Spleen (tissue), 11 donors: ENCODE results near the gene ST6GALNAC4. TPM values are rescaled to one million over a fixed set of nuclear protein-coding genes. Genes with fewer than 3 reads are reported as not detected.

Experiments used
- DNase-seq: peaks from one replicate; pipeline ENCODE4 v3.0.0-alpha.2; 2020
- H3K27ac ChIP-seq, 8 donors: fragments of 200-600 bp; sonication (generic) in 7 of 8; 1 replicate in 4 of 8; 2 replicates in 4 of 8; pipeline versions ENCODE4 v1.5.0 to v1.8.0; 2016 to 2021; ENCODE audit warnings: inconsistent platforms in 4 of 8, mild to moderate bottlenecking in 4 of 8, moderate library complexity in 1 of 8
- H3K27me3 ChIP-seq, 7 donors: fragments of 200-600 bp; sonication (generic) in 6 of 7; replicated peaks in 1 of 7; 1 replicate in 4 of 7; 2 replicates in 3 of 7; pipeline versions ENCODE4 v1.5.0 to v1.8.0; 2016 to 2021; ENCODE audit warnings: inconsistent platforms in 3 of 7, mild to moderate bottlenecking in 1 of 7
- H3K36me3 ChIP-seq, 6 donors: fragments of 200-600 bp; sonication (generic) in 5 of 6; 1 replicate in 4 of 6; 2 replicates in 2 of 6; pipeline versions ENCODE4 v1.5.0 to v1.8.0; 2016 to 2021; ENCODE audit warnings: inconsistent platforms in 2 of 6
- H3K4me1 ChIP-seq, 6 donors: fragments of 200-600 bp; sonication (generic) in 5 of 6; 1 replicate in 3 of 6; 2 replicates in 3 of 6; pipeline versions ENCODE4 v1.5.0 to v1.8.0; 2016 to 2021; ENCODE audit warnings: inconsistent platforms in 3 of 6
- H3K4me3 ChIP-seq, 8 donors: fragments of 200-600 bp; sonication (generic) in 7 of 8; 1 replicate in 4 of 8; 2 replicates in 4 of 8; pipeline versions ENCODE4 v1.5.0 to v1.8.0; 2016 to 2021; ENCODE audit warnings: inconsistent platforms in 4 of 8, mild to moderate bottlenecking in 4 of 8, moderate library complexity in 2 of 8
- H3K9me3 ChIP-seq, 8 donors: fragments of 200-600 bp; sonication (generic) in 7 of 8; 1 replicate in 4 of 8; 2 replicates in 4 of 8; pipeline versions ENCODE4 v1.5.0 to v1.8.0; 2016 to 2021; ENCODE audit warnings: inconsistent platforms in 4 of 8
- POLR2A ChIP-seq, 3 donors: fragments of 450-650 bp; IDR thresholded peaks; one replicate each; pipeline ENCODE4 v1.5.1; 2017; ENCODE audit warnings: antibody characterized with exemption in 3 of 3, mild to moderate bottlenecking in 1 of 3
- POLR2AphosphoS5 ChIP-seq, 3 donors: sonication (generic); formaldehyde crosslinking; IDR thresholded peaks; one replicate each; pipeline ENCODE4 v1.5.1; 2017; ENCODE audit warnings: antibody characterized with exemption in 3 of 3
- WGBS, 5 donors: extraction: QIAGEN DNeasy Blood & Tissue Kit in 3 of 5; methylation state at CpG; one replicate each; pipeline versions ENCODE4 v1.1.5 to v1.1.7; 2013 to 2018; 5-methylcytosine and 5-hydroxymethylcytosine counted together
- intact Hi-C: fragments of 100-400 bp; cut with DNase I; formaldehyde crosslinking; loops from one replicate; pipeline ENCODE4 v1.15.0; 2023; ENCODE audit warnings: low total_unique reads
- polyA plus RNA-seq, 3 donors: library from polyadenylated mRNA; stranded (reverse); fragments of 200-250 nt; gene quantifications; one replicate each; pipeline ENCODE4 v1.2.1, GENCODE V29; 2013
- total RNA-seq, 7 donors: library from RNA; depleted of rRNA in 3 of 7; stranded (reverse); fragments of >200 nt in 3 of 7; fragmentation: NEBNext Ultra II Directional in 4 of 7; extraction: Animal tissue kit (Norgen Biotek cat#: 25700) in 4 of 7; gene quantifications; one replicate each; pipeline versions ENCODE4 v1.1.0 to v1.2.1, GENCODE V29; 2016 to 2021
- TF ChIP-seq, protein P1 (sequence below), 11 experiments: fragments of 200-600 bp in 7 of 11; fragments of 450-650 bp in 4 of 11; sonication (generic) in 4 of 11; IDR thresholded peaks in 8 of 11; conservative IDR thresholded peaks in 3 of 11; 1 replicate in 7 of 11; 2 replicates in 4 of 11; pipeline versions ENCODE4 v1.4.0 to v1.8.0; 2016 to 2021; ENCODE audit warnings: antibody characterized with exemption in 11 of 11, inconsistent platforms in 4 of 11, mild to moderate bottlenecking in 1 of 11
- donor health status: healthy with polysubstance abuse.
- donor health status: DM: no; HTN: no; CAD: no; lungs with moderate emphysema.
- donor health status: DM: no; HTN: no; CAD: no.
- donor health status: Bipolar disorder and iron deficiency.
- donor health status: healthy.
- donor health status: DM: no; HTN: no; CAD: no.
- donor health status: DM: yes; HTN: yes; CAD: no.

The ST6GALNAC4 gene
- total and polyA plus RNA-seq, 10 donors = 16.0 to 92.8 (median 59.3) TPM

DNA sequence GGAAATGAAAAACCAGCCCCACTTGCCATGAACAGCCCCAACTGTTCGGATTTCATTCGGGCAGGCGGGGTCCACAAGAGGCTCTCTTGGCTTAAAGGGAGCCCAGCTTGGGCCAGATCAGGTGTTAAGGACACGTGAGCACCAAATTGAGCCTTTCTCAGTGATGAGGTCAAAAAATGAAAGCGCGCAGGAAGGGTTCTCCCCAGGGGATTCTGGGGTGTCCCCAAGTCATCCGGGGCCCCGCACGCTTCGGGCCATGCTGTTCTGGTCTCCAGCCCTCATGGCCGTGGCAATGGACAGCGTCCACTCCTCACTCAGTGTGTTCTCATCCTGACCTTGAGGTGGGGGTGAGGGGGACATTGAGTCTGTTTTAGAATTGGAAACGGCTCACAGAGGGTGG lies 50.3 kb downstream of the ST6GALNAC4 start:
- no peak overlapping the region for H3K4me3 ChIP-seq
- H3K27me3 ChIP-seq = no peaks in the 10 kb centered on the region
- H3K9me3 ChIP-seq = no peaks in the 10 kb centered on the region
- H3K4me1 ChIP-seq = peaks cover 47 to 100% (median 81%) of the 10 kb centered on the region in 6 donors
- peaks cover 0 to 27% (median 6%) of the 10 kb centered on the region in 6 donors for H3K36me3 ChIP-seq
- TF ChIP-seq, protein P1, sequence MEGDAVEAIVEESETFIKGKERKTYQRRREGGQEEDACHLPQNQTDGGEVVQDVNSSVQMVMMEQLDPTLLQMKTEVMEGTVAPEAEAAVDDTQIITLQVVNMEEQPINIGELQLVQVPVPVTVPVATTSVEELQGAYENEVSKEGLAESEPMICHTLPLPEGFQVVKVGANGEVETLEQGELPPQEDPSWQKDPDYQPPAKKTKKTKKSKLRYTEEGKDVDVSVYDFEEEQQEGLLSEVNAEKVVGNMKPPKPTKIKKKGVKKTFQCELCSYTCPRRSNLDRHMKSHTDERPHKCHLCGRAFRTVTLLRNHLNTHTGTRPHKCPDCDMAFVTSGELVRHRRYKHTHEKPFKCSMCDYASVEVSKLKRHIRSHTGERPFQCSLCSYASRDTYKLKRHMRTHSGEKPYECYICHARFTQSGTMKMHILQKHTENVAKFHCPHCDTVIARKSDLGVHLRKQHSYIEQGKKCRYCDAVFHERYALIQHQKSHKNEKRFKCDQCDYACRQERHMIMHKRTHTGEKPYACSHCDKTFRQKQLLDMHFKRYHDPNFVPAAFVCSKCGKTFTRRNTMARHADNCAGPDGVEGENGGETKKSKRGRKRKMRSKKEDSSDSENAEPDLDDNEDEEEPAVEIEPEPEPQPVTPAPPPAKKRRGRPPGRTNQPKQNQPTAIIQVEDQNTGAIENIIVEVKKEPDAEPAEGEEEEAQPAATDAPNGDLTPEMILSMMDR (IDR thresholded peaks at IDR 0.05 in 8 of 11, conservative IDR thresholded peaks at IDR 0.05 in 3 of 11) = no peak
- no peak for TF ChIP-seq POLR2A (IDR thresholded peaks at IDR 0.05)
- DNase-seq = no peak
- 83 to 93% (median 86%) methylated on average over 13 of the region's 13 CpGs for WGBS, 5 donors
- peak overlapping the region; percentile 13 to 86 (median 80) for H3K27ac ChIP-seq
- intact Hi-C loops = loop anchor here (10.0 kb wide), 1 partner anchor 72 kb away; no protein-coding TSS in a partner anchor

DNA sequence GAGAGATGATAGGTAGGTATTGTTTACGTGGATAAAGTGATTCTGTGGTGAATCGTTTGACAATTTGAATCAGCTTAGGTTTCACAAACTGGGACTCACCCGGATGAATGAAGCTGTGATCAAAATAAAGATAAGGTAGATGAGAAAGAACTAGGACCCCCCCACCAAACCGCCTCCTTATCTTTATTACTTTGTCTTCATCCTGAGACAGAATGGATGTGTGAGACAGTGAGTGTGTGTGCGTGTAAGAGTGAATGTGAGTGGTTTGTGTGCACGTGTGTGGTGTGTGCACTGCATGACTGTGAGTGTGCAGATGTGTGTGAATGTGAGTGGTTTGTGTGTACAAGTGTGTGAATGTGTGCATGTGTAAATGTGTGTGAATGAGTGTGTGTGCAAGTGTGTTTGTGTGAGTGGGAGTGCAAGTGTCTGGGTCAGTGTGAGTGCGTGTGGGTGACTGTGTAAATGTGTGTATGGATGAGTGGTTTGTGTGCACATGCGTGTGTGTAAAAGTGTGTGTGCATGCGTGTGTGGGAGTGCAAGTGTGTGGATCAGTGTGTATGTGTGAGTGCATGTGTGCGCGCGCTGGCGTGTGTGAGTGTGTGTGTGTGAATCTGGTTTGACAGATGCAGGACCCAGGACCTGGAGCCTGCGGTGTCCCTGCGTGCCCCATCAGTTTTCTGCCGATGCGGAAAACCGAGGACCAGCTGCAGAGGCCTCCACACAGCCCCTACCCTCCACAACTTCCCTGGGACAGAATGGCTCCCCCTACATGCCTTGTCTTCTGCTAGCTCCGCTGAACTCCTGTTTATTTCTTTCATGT lies 51.0 kb downstream of the ST6GALNAC4 start:
- Histone ChIP-seq H3K9me3 (no peaks in the 10 kb centered on the region), H3K27me3 (no peaks in the 10 kb centered on the region), H3K4me3 (no peak overlapping the region), H3K4me1 (peaks cover 54 to 100% (median 88%) of the 10 kb centered on the region in 6 donors), H3K27ac (peak overlapping the region; percentile 13 to 91 (median 80)), H3K36me3 (peaks cover 0 to 20% (median 3%) of the 10 kb centered on the region in 6 donors)
- intact Hi-C loops = loop anchor here (10.0 kb wide), 1 partner anchor 71 kb away; no protein-coding TSS in a partner anchor
- WGBS, 5 donors = 65 to 76% (median 71%) methylated on average over 19 of the region's 19 CpGs
- no peak for DNase-seq
- TF ChIP-seq, protein P1 (IDR thresholded peaks at IDR 0.05 in 8 of 11, conservative IDR thresholded peaks at IDR 0.05 in 3 of 11) = no peak
- peak in 2 of 3 donors; percentile 34 for TF ChIP-seq POLR2AphosphoS5 (IDR thresholded peaks at IDR 0.05)
- TF ChIP-seq POLR2A (IDR thresholded peaks at IDR 0.05) = no peak

DNA sequence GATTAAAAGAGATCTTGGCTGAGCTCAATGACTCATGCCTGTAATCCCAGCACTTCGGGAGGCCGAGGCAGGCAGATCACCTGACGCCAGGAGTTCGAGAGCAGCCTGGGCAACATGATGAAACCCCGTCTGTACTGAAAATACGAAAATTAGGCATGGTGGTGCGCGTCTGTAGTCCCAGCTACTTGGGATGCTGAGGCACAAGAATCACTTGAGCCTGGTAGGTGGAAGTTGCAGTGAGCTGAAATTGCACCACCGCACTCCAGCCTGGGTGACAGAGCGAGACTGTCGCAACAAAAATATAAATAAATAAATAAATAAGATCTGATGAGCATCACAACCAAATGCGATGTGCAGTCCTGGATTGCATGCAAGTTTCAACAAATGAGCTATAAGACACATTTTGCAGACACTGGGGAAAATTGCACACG lies 53.6 kb downstream of the ST6GALNAC4 start:
- Histone ChIP-seq H3K4me1 (peaks cover 61 to 100% (median 88%) of the 10 kb centered on the region in 6 donors), H3K27ac (peak overlapping the region; percentile 84 to 92 (median 88)), H3K9me3 (no peaks in the 10 kb centered on the region), H3K36me3 (peaks cover 0 to 11% (median 0%) of the 10 kb centered on the region in 6 donors), H3K27me3 (no peaks in the 10 kb centered on the region), H3K4me3 (no peak overlapping the region)
- intact Hi-C loops = loop anchor here (10.0 kb wide), 1 partner anchor 68 kb away; no protein-coding TSS in a partner anchor
- no peak for DNase-seq
- WGBS, 5 donors = 53 to 86% (median 66%) methylated on average over 13 of the region's 13 CpGs
- TF ChIP-seq, protein P1 (IDR thresholded peaks at IDR 0.05 in 8 of 11, conservative IDR thresholded peaks at IDR 0.05 in 3 of 11) = no peak
- TF ChIP-seq POLR2AphosphoS5 (IDR thresholded peaks at IDR 0.05) (no peak), POLR2A (IDR thresholded peaks at IDR 0.05) (no peak)
